ENCODE results near the gene FGF22. TPM values are rescaled to one million over a fixed set of nuclear protein-coding genes. Genes with fewer than 3 reads are reported as not detected.

The FGF22 gene
- total RNA-seq, 2 donors from 2014 or later: 0.27 to 0.56 TPM

DNA sequence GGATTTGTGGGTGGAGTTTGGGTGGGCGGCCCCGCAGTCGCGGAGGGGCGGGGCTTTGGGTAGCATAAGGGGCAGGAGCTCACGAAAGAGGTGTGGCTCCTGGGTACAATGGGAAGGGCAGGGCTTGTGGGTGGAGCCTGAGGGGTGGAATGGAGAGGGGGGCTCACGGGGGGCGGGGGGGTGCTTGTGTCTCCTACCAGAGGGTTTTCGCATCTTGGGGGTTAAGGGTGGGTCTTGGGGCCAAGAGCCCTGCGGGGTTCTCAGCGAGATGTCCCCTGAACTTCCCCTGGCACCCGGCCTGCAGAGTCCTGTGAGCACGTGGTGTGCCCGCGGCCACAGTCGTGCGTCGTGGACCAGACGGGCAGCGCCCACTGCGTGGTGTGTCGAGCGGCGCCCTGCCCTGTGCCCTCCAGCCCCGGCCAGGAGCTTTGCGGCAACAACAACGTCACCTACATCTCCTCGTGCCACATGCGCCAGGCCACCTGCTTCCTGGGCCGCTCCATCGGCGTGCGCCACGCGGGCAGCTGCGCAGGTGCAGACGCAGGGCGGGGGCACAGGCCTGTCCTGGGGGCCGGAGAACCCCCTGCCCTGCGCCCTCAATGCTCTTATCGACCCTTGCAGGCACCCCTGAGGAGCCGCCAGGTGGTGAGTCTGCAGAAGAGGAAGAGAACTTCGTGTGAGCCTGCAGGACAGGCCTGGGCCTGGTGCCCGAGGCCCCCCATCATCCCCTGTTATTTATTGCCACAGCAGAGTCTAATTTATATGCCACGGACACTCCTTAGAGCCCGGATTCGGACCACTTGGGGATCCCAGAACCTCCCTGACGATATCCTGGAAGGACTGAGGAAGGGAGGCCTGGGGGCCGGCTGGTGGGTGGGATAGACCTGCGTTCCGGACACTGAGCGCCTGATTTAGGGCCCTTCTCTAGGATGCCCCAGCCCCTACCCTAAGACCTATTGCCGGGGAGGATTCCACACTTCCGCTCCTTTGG, 41.6 kb downstream of the FGF22 start:
- Histone ChIP-seq H3K4me3 (peak overlapping the region; percentile 76), H3K27ac (peak overlapping the region; percentile 48 to 76), H3K9me3 (no peaks in the 10 kb centered on the region), H3K4me1 (ENCODE audit: control insufficient read depth in 1 of 2, low read depth in 2 of 2) (peaks cover 14 to 23% of the 10 kb centered on the region in 2 donors), H3K36me3 (peaks cover 6% of the 10 kb centered on the region), H3K27me3 (replicated peaks; ENCODE audit: insufficient read depth) (no peaks in the 10 kb centered on the region)
- DNase-seq (ENCODE audit: low spot score): no peak
- no peak for ATAC-seq (ENCODE audit: insufficient number of reproducible peaks, low FRiP score, low read depth)
- TF ChIP-seq, protein P1, sequence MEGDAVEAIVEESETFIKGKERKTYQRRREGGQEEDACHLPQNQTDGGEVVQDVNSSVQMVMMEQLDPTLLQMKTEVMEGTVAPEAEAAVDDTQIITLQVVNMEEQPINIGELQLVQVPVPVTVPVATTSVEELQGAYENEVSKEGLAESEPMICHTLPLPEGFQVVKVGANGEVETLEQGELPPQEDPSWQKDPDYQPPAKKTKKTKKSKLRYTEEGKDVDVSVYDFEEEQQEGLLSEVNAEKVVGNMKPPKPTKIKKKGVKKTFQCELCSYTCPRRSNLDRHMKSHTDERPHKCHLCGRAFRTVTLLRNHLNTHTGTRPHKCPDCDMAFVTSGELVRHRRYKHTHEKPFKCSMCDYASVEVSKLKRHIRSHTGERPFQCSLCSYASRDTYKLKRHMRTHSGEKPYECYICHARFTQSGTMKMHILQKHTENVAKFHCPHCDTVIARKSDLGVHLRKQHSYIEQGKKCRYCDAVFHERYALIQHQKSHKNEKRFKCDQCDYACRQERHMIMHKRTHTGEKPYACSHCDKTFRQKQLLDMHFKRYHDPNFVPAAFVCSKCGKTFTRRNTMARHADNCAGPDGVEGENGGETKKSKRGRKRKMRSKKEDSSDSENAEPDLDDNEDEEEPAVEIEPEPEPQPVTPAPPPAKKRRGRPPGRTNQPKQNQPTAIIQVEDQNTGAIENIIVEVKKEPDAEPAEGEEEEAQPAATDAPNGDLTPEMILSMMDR (IDR thresholded peaks at IDR 0.05): no peak

DNA sequence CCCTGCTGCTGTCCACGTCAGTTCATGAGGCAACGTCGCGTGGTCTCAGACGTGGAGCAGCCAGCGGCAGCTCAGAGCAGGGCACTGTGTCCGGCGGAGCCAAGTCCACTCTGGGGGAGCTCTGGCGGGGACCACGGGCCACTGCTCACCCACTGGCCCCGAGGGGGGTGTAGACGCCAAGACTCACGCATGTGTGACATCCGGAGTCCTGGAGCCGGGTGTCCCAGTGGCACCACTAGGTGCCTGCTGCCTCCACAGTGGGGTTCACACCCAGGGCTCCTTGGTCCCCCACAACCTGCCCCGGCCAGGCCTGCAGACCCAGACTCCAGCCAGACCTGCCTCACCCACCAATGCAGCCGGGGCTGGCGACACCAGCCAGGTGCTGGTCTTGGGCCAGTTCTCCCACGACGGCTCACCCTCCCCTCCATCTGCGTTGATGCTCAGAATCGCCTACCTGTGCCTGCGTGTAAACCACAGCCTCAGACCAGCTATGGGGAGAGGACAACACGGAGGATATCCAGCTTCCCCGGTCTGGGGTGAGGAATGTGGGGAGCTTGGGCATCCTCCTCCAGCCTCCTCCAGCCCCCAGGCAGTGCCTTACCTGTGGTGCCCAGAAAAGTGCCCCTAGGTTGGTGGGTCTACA, 43.1 kb downstream of the FGF22 start:
- Histone ChIP-seq H3K27ac (no peak overlapping the region), H3K9me3 (no peaks in the 10 kb centered on the region), H3K36me3 (peaks cover 6% of the 10 kb centered on the region), H3K4me3 (no peak overlapping the region), H3K4me1 (ENCODE audit: control insufficient read depth in 1 of 2, low read depth in 2 of 2) (peaks cover 14 to 19% of the 10 kb centered on the region in 2 donors), H3K27me3 (replicated peaks; ENCODE audit: insufficient read depth) (no peaks in the 10 kb centered on the region)
- DNase-seq (ENCODE audit: low spot score) (no peak), ATAC-seq (ENCODE audit: insufficient number of reproducible peaks, low FRiP score, low read depth) (no peak)
- TF ChIP-seq, protein P1 (IDR thresholded peaks at IDR 0.05): no peak

DNA sequence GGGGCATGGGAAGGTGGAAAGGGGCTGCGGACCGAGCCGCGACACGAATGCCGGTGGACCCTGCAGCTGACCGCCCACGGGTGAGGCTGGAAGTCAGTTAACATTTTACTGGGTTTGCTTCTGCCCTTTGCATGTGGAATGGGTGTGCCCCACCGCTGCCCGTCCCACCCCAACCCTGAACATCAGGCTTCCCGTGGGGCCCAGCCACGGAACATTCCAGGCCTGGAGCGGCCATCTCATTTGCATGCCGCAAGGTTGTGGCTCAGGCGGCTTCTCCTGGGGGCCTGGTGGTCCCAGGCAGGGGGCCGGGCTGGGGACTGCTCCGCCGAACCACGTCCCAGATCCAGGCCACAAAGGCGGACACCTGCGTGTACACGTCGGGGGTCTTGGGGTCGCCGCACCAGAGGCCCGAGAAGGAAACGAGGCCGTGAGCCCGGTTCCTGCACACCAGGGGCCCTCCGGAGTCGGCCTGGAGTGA, 45.8 kb downstream of the FGF22 start:
- Histone ChIP-seq H3K27ac (no peak overlapping the region), H3K4me3 (no peak overlapping the region), H3K9me3 (no peaks in the 10 kb centered on the region), H3K27me3 (replicated peaks; ENCODE audit: insufficient read depth) (no peaks in the 10 kb centered on the region), H3K4me1 (ENCODE audit: control insufficient read depth in 1 of 2, low read depth in 2 of 2) (no peaks in the 10 kb centered on the region), H3K36me3 (peaks cover 6% of the 10 kb centered on the region)
- DNase-seq (ENCODE audit: low spot score) (no peak), ATAC-seq (ENCODE audit: insufficient number of reproducible peaks, low FRiP score, low read depth) (no peak)
- TF ChIP-seq, protein P1 (IDR thresholded peaks at IDR 0.05): no peak

DNA sequence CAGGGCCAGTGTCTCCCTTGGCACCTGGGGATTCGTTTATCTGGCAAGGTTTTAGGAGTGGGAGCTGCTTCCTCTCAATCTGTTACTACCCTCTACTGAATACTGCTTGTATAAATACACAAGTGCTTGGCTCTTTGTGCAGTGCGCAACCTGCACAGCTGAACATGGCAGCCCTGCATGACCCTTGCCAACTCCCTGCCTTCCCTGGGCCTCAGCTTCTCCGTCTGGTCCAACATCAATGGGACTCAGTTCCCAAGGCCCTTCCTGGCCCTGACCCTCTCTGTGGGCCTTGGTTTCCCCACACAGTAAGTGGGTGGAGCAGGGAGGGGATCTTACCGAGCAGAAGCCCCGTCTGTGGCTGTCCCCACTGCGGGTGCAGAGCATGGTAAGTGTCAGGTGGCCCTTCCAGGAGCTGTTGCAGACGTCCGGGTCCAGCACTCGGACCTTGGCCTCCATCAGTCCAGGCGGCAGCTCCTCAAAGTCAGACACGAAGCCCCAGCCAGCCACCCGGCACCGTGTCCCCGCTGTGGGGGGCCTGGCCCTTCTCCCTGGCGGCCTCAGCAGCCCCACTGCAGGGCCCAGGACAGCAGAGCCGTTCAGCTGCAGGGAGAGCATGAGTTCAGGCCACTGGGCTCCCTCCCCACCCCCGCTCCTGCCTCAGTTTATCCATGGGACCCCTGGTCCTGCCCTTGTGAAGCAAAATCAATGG, 47.1 kb downstream of the FGF22 start:
- Histone ChIP-seq H3K9me3 (no peaks in the 10 kb centered on the region), H3K27ac (no peak overlapping the region), H3K36me3 (peaks cover under 1% of the 10 kb centered on the region), H3K27me3 (replicated peaks; ENCODE audit: insufficient read depth) (no peaks in the 10 kb centered on the region), H3K4me1 (ENCODE audit: control insufficient read depth in 1 of 2, low read depth in 2 of 2) (no peaks in the 10 kb centered on the region), H3K4me3 (no peak overlapping the region)
- no peak for DNase-seq (ENCODE audit: low spot score)
- TF ChIP-seq, protein P1 (IDR thresholded peaks at IDR 0.05): no peak
- ATAC-seq (ENCODE audit: insufficient number of reproducible peaks, low FRiP score, low read depth): no peak
